ACHN (cell line): ENCODE data around the gene MAGEA3.
"Not testable (repeated sequence)": the region's sequence is repeated elsewhere in the genome, so short reads cannot be mapped to it uniquely, and the experiment has no call there.

Experiments used
- DNase-seq: peaks from one replicate; pipeline ENCODE4 v3.0.0-alpha.2; 2015
- in situ Hi-C: cut with HindIII; loops from 2 replicates; pipeline ENCODE4 v1.10.0; 2017; ENCODE audit warnings: low sequenced_read_pairs, low pct_ligation_motif_present, low pct_unique_long_range_greater_than_20kb

The MAGEA3 gene

DNA sequence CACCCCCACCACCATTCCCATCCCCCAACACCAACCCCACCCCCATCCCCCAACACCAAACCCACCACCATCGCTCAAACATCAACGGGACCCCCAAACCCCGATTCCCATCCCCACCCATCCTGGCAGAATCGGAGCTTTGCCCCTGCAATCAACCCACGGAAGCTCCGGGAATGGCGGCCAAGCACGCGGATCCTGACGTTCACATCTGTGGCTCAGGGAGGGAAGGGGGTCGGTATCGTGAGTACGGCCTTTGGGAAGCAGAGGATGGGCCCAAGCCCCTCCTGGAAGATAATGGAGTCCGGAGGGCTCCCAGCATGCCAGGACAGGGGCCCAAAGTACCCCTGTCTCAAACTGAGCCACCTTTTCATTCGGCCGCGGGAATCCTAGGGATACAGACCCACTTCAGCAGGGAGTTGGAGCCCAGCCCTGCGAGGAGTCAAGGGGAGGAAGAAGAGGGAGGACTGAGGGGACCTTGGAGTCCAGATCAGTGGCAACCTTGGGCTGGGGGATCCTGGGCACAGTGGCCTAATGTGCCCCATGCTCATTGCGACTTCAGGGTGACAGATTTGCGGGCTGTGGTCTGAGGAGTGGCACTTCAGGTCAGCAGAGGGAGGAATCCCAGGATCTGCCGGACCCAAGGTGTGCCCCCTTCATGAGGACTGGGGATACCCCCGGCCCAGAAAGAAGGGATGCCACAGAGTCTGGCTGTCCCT, 35.7 kb downstream of the MAGEA3 start:
- DNase-seq, in situ Hi-C loops: not testable (repeated sequence)

DNA sequence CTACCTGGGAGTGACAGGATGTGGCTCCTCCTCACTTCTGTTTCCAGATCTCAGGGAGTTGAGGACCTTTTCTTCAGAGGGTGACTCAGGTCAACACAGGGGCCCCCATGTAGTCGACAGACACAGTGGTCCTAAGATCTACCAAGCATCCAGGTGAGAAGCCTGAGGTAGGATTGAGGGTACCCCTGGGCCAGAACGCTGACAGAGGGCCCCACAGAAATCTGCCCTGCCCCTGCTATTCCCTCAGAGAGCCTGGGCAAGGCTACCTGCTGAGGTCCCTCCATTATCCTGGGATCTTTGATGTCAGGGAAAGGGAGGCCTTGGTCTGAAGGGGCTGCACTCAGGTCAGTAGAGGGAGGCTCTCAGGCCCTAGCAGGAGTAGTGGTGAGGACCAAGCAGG, 36.5 kb downstream of the MAGEA3 start:
- in situ Hi-C loops: no loop called here
- DNase-seq: no peak

DNA sequence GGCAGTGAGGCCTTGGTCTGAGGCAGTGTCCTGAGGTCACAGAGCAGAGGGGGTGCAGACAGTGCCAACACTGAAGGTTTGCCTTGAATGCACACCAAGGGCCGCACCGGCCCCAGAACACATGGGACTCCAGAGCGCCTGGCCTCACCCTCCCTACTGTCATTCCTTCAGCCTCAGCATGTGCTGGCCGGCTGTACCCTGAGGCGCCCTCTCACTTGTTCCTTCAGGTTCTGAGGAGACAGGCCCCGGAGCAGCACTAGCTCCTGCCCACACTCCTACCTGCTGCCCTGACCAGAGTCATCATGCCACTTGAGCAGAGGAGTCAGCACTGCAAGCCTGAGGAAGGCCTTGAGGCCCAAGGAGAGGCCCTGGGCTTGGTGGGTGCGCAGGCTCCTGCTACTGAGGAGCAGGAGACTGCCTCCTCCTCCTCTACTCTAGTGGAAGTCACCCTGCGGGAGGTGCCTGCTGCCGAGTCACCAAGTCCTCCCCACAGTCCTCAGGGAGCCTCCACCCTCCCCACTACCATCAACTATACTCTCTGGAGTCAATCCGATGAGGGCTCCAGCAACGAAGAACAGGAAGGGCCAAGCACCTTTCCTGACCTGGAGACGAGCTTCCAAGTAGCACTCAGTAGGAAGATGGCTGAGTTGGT, 37.4 kb downstream of the MAGEA3 start:
- no peak for DNase-seq
- in situ Hi-C loops: no loop called here

DNA sequence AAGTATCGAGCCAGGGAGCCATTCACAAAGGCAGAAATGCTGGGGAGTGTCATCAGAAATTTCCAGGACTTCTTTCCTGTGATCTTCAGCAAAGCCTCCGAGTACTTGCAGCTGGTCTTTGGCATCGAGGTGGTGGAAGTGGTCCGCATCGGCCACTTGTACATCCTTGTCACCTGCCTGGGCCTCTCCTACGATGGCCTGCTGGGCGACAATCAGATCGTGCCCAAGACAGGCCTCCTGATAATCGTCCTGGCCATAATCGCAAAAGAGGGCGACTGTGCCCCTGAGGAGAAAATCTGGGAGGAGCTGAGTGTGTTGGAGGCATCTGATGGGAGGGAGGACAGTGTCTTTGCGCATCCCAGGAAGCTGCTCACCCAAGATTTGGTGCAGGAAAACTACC, 37.9 kb downstream of the MAGEA3 start:
- DNase-seq, in situ Hi-C loops: not testable (repeated sequence)

DNA sequence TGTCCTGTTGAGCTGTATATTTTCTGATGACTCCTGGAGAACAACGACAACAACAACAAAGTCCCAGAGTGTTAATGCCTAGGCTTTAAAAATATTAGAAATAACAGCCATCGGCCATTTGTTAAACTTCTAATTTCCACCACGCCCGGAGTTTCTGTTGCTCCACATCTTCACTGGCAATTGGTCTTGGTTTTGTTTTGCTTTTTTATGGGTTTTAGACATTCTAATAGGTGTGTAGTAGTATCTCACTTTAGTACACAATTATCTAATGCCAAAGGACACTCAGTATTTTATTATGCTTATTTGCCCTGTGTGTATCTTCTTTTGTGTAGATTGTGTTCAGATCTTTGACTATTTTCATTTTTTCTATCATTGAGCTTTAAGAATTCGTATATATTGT, 40.0 kb downstream of the MAGEA3 start:
- in situ Hi-C loops: no loop called here
- DNase-seq: no peak
